HepG2 (cell line): ENCODE measurements around the gene AKR7A2. TPM values are rescaled to one million over a fixed set of nuclear protein-coding genes. Genes with fewer than 3 reads are reported as not detected.
A peak's percentile ranks its signal among the peaks of the same experiment; 100 is the strongest.

Experiments used
- AHR ChIP-seq: IDR thresholded peaks from 2 replicates; pipeline ENCODE4 v1.6.1; 2018; ENCODE audit warnings: missing genetic modification reagents, missing compliant biosample characterization
- CHCHD3 ChIP-seq: sonication (generic); formaldehyde crosslinking; IDR thresholded peaks from 2 replicates; pipeline ENCODE4 v1.8.0; 2022; ENCODE audit warnings: mild to moderate bottlenecking, missing genetic modification reagents, moderate library complexity
- HNF4G ChIP-seq, 2 experiments: sonication (generic) in 1 of 2; formaldehyde crosslinking in 1 of 2; IDR thresholded peaks; 2 replicates each; pipeline versions ENCODE4 v1.4.0 to v1.6.1; 2011 to 2020; ENCODE audit warnings: borderline replicate concordance in 2 of 2, low read depth in 2 of 2, mild to moderate bottlenecking in 2 of 2, low read length in 1 of 2, missing genetic modification reagents in 1 of 2, moderate library complexity in 1 of 2
- SOX6 ChIP-seq, 2 experiments: fragments of 450-650 bp in 1 of 2; sonication (generic) in 1 of 2; formaldehyde crosslinking in 1 of 2; IDR thresholded peaks; 2 replicates each; pipeline versions ENCODE4 v1.4.0 to v1.6.1; 2017 to 2020; ENCODE audit warnings: antibody characterized with exemption in 1 of 2, mild to moderate bottlenecking in 1 of 2, missing genetic modification reagents in 1 of 2
- SUZ12 ChIP-seq: fragments of 150-350 bp; IDR thresholded peaks from 2 replicates; pipeline ENCODE4 v1.6.1; 2014; ENCODE audit warnings: low read depth, low read length
- TAF1 ChIP-seq: sonication (generic); formaldehyde crosslinking; IDR thresholded peaks from 2 replicates; pipeline ENCODE4 v1.4.0; 2020; ENCODE audit warnings: missing genetic modification reagents
- ZFX ChIP-seq: sonication (generic); formaldehyde crosslinking; IDR thresholded peaks from 2 replicates; pipeline ENCODE4 v1.4.0; 2020; ENCODE audit warnings: mild to moderate bottlenecking, low read depth, missing genetic modification reagents, moderate library complexity
- ZNF138 ChIP-seq: sonication (generic); formaldehyde crosslinking; IDR thresholded peaks from 2 replicates; pipeline ENCODE4 v1.5.0; 2020; ENCODE audit warnings: mild to moderate bottlenecking, low read depth, missing genetic modification reagents
- ZNF263 ChIP-seq: sonication (generic); formaldehyde crosslinking; IDR thresholded peaks from 2 replicates; pipeline ENCODE4 v1.4.0; 2020; ENCODE audit warnings: missing genetic modification reagents
- ZNF333 ChIP-seq: sonication (generic); formaldehyde crosslinking; IDR thresholded peaks from 2 replicates; pipeline ENCODE4 v1.4.0; 2020; ENCODE audit warnings: mild to moderate bottlenecking, missing genetic modification reagents, borderline replicate concordance
- ZNF549 ChIP-seq: sonication (generic); formaldehyde crosslinking; IDR thresholded peaks from 2 replicates; pipeline ENCODE4 v1.5.0; 2020; ENCODE audit warnings: missing genetic modification reagents
- polyA plus RNA-seq, 8 experiments: library from polyadenylated mRNA; depleted of rRNA in 3 of 8; stranded (reverse) in 7 of 8; unstranded in 1 of 8; fragments of >200 nt; fragmentation: Illumina TruSeq in 4 of 8; extraction: Trizol in 4 of 8; gene quantifications; 2 replicates each; pipeline versions ENCODE4 v1.2.1 to v1.2.3, GENCODE V29; 2011 to 2016; ENCODE audit warnings: low read depth in 4 of 8, missing spikeins in 1 of 8, mixed read lengths in 1 of 8; ENCODE audit not compliant: insufficient read depth in 1 of 8
- total RNA-seq, 5 experiments: library from RNA; depleted of rRNA; stranded (reverse); fragments of >200 nt; fragmentation: Illumina TruSeq; extraction: Trizol; gene quantifications; 2 replicates each; pipeline ENCODE4 v1.2.3, GENCODE V29; 2016; ENCODE audit warnings: low read depth in 1 of 5
- TF ChIP-seq, protein P1 (sequence below): sonication (generic); formaldehyde crosslinking; IDR thresholded peaks from 2 replicates; pipeline ENCODE4 v1.8.0; 2022; ENCODE audit warnings: low read depth, missing genetic modification reagents
- TF ChIP-seq, protein P2 (sequence below): sonication (generic); formaldehyde crosslinking; conservative IDR thresholded peaks from 2 replicates; pipeline ENCODE4 v1.8.1; 2023; ENCODE audit warnings: missing genetic modification reagents
- TF ChIP-seq, protein P3 (sequence below): sonication (generic); formaldehyde crosslinking; IDR thresholded peaks from 2 replicates; pipeline ENCODE4 v1.4.0; 2020; ENCODE audit warnings: missing genetic modification reagents
- TF ChIP-seq, protein P4 (sequence below): IDR thresholded peaks from 2 replicates; pipeline ENCODE4 v1.6.1; 2016; ENCODE audit warnings: missing genetic modification reagents, missing compliant biosample characterization
- TF ChIP-seq, protein P5 (sequence below): sonication (generic); formaldehyde crosslinking; IDR thresholded peaks from 2 replicates; pipeline ENCODE4 v1.9.0; 2021; ENCODE audit warnings: mild to moderate bottlenecking, missing genetic modification reagents

Gene AKR7A2
- total and polyA plus RNA-seq, 2 of the 13 experiments (the other 11 are each of a cell fraction or from before 2014, with no cell fraction given), result 45.2 to 75.6 TPM

DNA sequence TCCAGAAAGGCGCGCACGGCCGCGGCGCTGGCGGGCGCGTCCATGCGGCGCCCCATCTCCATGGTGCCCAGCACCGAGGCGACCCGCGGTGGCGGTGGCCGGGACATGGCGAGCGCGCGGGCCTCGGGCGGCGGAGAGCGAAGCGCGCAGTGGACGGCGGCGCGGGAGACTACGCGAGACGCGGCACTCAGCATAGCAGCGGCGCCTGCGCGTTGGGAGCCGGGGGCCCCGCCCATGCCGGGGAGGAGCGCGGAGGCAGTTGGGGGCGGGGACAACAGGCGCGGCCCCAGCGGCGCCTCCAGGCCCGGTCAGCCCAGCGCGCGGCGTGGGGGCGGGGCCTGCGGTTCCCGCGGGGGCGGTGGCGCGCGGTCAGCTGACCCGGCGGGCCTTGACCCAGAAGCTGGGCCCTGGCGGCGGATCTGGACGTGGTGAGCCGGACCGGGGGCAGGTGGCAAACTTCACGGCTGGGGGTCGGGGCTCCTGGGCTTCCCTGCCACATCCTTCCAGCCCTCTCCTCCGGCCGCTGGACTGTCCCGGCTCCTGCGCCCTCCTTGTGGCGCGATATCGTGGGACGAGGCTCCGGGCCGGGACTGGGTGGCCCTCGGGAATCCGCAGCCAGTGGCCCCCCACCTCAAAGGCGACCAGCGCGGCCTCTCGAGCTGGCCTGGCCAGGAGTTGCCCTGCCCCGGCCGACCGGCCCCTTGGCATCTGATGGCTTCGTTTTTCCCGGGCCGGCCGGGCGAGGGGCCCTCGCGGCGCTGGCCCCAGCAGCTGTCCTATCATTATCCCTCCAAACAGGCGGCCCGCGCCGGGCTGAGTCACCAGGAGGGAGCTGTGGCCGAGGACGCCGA lies at the start of gene AKR7A2, which contains the start of gene SLC66A1 (continued):
- TF ChIP-seq, protein P1, sequence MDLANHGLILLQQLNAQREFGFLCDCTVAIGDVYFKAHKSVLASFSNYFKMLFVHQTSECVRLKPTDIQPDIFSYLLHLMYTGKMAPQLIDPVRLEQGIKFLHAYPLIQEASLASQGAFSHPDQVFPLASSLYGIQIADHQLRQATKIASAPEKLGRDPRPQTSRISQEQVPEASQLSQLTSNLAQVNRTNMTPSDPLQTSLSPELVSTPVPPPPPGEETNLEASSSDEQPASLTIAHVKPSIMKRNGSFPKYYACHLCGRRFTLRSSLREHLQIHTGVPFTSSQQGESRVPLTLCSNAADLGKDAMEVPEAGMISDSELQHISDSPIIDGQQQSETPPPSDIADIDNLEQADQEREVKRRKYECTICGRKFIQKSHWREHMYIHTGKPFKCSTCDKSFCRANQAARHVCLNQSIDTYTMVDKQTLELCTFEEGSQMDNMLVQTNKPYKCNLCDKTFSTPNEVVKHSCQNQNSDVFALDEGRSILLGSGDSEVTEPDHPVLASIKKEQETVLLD (CRISPR knock-in tag), result peak; percentile 81; the same call in 1 of the 2 replicates
- TF ChIP-seq SUZ12 (no peak), ZNF333 (no peak), SOX6 (IDR thresholded peaks at IDR 0.05) (no peak), SOX6 (CRISPR knock-in tag; IDR thresholded peaks at IDR 0.05) (no peak), ZFX (CRISPR knock-in tag) (peak; percentile 89), CHCHD3 (CRISPR knock-in tag) (peak; percentile 96), ZNF263 (CRISPR knock-in tag) (0 out of 2 replicates have a peak, but pooled peaks have one; percentile 17), AHR (CRISPR knock-in tag) (peak; percentile 67; the same call in 1 of the 2 replicates), ZNF138 (CRISPR knock-in tag) (peak; percentile 61; the same call in 1 of the 2 replicates), ZNF549 (0 out of 2 replicates have a peak, but pooled peaks have one; percentile 32), HNF4G (IDR thresholded peaks at IDR 0.05; ENCODE audit: borderline replicate concordance, low read depth, low read length) (no peak), HNF4G (CRISPR knock-in tag; IDR thresholded peaks at IDR 0.05; ENCODE audit: borderline replicate concordance, low read depth) (no peak), TAF1 (CRISPR knock-in tag) (peak; percentile 57)
- TF ChIP-seq, protein P2, sequence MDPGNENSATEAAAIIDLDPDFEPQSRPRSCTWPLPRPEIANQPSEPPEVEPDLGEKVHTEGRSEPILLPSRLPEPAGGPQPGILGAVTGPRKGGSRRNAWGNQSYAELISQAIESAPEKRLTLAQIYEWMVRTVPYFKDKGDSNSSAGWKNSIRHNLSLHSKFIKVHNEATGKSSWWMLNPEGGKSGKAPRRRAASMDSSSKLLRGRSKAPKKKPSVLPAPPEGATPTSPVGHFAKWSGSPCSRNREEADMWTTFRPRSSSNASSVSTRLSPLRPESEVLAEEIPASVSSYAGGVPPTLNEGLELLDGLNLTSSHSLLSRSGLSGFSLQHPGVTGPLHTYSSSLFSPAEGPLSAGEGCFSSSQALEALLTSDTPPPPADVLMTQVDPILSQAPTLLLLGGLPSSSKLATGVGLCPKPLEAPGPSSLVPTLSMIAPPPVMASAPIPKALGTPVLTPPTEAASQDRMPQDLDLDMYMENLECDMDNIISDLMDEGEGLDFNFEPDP (CRISPR knock-in tag), result 0 out of 2 replicates have a peak, but pooled peaks have one; percentile 56
- TF ChIP-seq, protein P3, sequence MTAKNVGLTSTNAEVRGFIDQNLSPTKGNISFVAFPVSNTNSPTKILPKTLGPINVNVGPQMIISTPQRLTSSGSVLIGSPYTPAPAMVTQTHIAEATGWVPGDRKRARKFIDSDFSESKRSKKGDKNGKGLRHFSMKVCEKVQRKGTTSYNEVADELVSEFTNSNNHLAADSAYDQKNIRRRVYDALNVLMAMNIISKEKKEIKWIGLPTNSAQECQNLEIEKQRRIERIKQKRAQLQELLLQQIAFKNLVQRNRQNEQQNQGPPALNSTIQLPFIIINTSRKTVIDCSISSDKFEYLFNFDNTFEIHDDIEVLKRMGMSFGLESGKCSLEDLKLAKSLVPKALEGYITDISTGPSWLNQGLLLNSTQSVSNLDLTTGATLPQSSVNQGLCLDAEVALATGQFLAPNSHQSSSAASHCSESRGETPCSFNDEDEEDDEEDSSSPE (CRISPR knock-in tag), result peak; percentile 74
- TF ChIP-seq, protein P4, sequence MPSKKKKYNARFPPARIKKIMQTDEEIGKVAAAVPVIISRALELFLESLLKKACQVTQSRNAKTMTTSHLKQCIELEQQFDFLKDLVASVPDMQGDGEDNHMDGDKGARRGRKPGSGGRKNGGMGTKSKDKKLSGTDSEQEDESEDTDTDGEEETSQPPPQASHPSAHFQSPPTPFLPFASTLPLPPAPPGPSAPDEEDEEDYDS (CRISPR knock-in tag), result peak; percentile 29; the same call in 1 of the 2 replicates
- TF ChIP-seq, protein P5, sequence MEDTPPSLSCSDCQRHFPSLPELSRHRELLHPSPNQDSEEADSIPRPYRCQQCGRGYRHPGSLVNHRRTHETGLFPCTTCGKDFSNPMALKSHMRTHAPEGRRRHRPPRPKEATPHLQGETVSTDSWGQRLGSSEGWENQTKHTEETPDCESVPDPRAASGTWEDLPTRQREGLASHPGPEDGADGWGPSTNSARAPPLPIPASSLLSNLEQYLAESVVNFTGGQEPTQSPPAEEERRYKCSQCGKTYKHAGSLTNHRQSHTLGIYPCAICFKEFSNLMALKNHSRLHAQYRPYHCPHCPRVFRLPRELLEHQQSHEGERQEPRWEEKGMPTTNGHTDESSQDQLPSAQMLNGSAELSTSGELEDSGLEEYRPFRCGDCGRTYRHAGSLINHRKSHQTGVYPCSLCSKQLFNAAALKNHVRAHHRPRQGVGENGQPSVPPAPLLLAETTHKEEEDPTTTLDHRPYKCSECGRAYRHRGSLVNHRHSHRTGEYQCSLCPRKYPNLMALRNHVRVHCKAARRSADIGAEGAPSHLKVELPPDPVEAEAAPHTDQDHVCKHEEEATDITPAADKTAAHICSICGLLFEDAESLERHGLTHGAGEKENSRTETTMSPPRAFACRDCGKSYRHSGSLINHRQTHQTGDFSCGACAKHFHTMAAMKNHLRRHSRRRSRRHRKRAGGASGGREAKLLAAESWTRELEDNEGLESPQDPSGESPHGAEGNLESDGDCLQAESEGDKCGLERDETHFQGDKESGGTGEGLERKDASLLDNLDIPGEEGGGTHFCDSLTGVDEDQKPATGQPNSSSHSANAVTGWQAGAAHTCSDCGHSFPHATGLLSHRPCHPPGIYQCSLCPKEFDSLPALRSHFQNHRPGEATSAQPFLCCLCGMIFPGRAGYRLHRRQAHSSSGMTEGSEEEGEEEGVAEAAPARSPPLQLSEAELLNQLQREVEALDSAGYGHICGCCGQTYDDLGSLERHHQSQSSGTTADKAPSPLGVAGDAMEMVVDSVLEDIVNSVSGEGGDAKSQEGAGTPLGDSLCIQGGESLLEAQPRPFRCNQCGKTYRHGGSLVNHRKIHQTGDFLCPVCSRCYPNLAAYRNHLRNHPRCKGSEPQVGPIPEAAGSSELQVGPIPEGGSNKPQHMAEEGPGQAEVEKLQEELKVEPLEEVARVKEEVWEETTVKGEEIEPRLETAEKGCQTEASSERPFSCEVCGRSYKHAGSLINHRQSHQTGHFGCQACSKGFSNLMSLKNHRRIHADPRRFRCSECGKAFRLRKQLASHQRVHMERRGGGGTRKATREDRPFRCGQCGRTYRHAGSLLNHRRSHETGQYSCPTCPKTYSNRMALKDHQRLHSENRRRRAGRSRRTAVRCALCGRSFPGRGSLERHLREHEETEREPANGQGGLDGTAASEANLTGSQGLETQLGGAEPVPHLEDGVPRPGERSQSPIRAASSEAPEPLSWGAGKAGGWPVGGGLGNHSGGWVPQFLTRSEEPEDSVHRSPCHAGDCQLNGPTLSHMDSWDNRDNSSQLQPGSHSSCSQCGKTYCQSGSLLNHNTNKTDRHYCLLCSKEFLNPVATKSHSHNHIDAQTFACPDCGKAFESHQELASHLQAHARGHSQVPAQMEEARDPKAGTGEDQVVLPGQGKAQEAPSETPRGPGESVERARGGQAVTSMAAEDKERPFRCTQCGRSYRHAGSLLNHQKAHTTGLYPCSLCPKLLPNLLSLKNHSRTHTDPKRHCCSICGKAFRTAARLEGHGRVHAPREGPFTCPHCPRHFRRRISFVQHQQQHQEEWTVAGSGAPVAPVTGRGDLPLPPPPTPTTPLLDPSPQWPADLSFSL, result no peak
